Keratinocyte (primary cell): Measurements from ENCODE around the gene DLAT. TPM values are rescaled to one million over a fixed set of nuclear protein-coding genes. Genes with fewer than 3 reads are reported as not detected.

Source experiments
- DNase-seq: peaks from one replicate; pipeline ENCODE4 v3.0.0-alpha.2; 2011; ENCODE audit warnings: low read depth, missing footprints, low spot score
- FAIRE-seq: peaks from 2 replicates; lab custom pipeline; 2011; peaks lifted over from hg19 to GRCh38; lab: Jason Lieb, UNC
- H2AFZ ChIP-seq: 2 replicates; pipeline ENCODE4 v1.6.0; 2012; ENCODE audit warnings: low read length, control low read depth, inconsistent platforms; ENCODE audit not compliant: control insufficient read depth
- H3K27ac ChIP-seq: 2 replicates; pipeline ENCODE4 v1.5.1; 2011; ENCODE audit warnings: low read length; ENCODE audit not compliant: control insufficient read depth, insufficient read depth
- H3K27me3 ChIP-seq: 3 replicates; pipeline ENCODE4 v1.6.0; 2011; ENCODE audit warnings: low read length; ENCODE audit not compliant: control insufficient read depth, insufficient read depth; ENCODE audit errors: extremely low read depth
- H3K36me3 ChIP-seq, 2 experiments: 2 replicates in 1 of 2; 3 replicates in 1 of 2; pipeline ENCODE4 v1.5.1; 2011; ENCODE audit warnings: low read length in 2 of 2, mild to moderate bottlenecking in 1 of 2; ENCODE audit not compliant: control insufficient read depth in 2 of 2, insufficient read depth in 2 of 2; ENCODE audit errors: extremely low read depth in 1 of 2
- H3K4me1 ChIP-seq: 3 replicates; pipeline ENCODE4 v1.5.1; 2011; ENCODE audit warnings: low read length; ENCODE audit not compliant: control insufficient read depth, insufficient read depth; ENCODE audit errors: extremely low read depth
- H3K4me2 ChIP-seq: 3 replicates; pipeline ENCODE4 v1.6.0; 2011; ENCODE audit warnings: low read depth, low read length; ENCODE audit not compliant: control insufficient read depth, insufficient read depth; ENCODE audit errors: extremely low read depth
- H3K4me3 ChIP-seq, 3 experiments: fragments of 200-600 bp in 1 of 3; sonication (generic) in 1 of 3; 2 replicates in 2 of 3; 3 replicates in 1 of 3; pipeline ENCODE4 v1.5.1; 2011 to 2016; ENCODE audit warnings: low read length in 3 of 3, mild to moderate bottlenecking in 3 of 3, control low read depth in 2 of 3, inconsistent platforms in 1 of 3, low read depth in 1 of 3, mixed read lengths in 1 of 3, mixed run types in 1 of 3, moderate library complexity in 1 of 3; ENCODE audit not compliant: control insufficient read depth in 2 of 3, insufficient read depth in 2 of 3; ENCODE audit errors: extremely low read depth in 1 of 3
- H3K79me2 ChIP-seq: 2 replicates; pipeline ENCODE4 v1.6.0; 2012; ENCODE audit warnings: low read length; ENCODE audit not compliant: control insufficient read depth, insufficient read depth
- H3K9ac ChIP-seq: 3 replicates; pipeline ENCODE4 v1.6.0; 2011; ENCODE audit warnings: low read length; ENCODE audit not compliant: control insufficient read depth, insufficient read depth; ENCODE audit errors: extremely low read depth
- H3K9me1 ChIP-seq: 3 replicates; pipeline ENCODE4 v1.6.0; 2011; ENCODE audit warnings: low read length; ENCODE audit not compliant: control insufficient read depth, insufficient read depth; ENCODE audit errors: extremely low read depth
- H3K9me3 ChIP-seq: 2 replicates; pipeline ENCODE4 v1.5.1; 2012; ENCODE audit warnings: low read depth, low read length; ENCODE audit not compliant: control insufficient read depth
- H4K20me1 ChIP-seq: 3 replicates; pipeline ENCODE4 v1.6.0; 2011; ENCODE audit warnings: low read length; ENCODE audit not compliant: control insufficient read depth, insufficient read depth; ENCODE audit errors: extremely low read depth
- CTCF ChIP-seq, 3 experiments: IDR thresholded peaks in 1 of 3; conservative IDR thresholded peaks in 1 of 3; optimal IDR thresholded peaks in 1 of 3; 2 replicates in 2 of 3; 3 replicates in 1 of 3; pipeline versions ENCODE3 to v1.5.1; 2011; ENCODE audit warnings: low read length in 3 of 3, mild to moderate bottlenecking in 3 of 3, moderate library complexity in 2 of 3, control low read depth in 1 of 3, inconsistent platforms in 1 of 3; ENCODE audit not compliant: insufficient read depth in 2 of 3; ENCODE audit errors: extremely low read depth in 1 of 3
- EZH2 ChIP-seq: IDR thresholded peaks from one replicate; pipeline ENCODE4 v1.6.1; 2012; ENCODE audit warnings: inconsistent platforms, mild to moderate bottlenecking, low read length, moderate library complexity
- dilution Hi-C: fragments of 300-500 bp; cut with MboI; formaldehyde crosslinking; loops from one replicate; pipeline ENCODE4 v1.7.0; 2020; ENCODE audit warnings: low sequenced_read_pairs; ENCODE audit not compliant: extremely low pct_ligation_motif_present
- polyA plus RNA-seq, 5 experiments: library from polyadenylated mRNA; depleted of rRNA in 3 of 5; stranded (reverse) in 3 of 5; stranded (forward) in 1 of 5; unstranded in 1 of 5; fragments of >200 nt; gene quantifications; 1 replicate in 1 of 5; 2 replicates in 3 of 5; 3 replicates in 1 of 5; pipeline versions ENCODE4 v1.2.1 to v1.2.3, GENCODE V29; 2011 to 2012; ENCODE audit warnings: missing spikeins in 2 of 5, low read depth in 1 of 5, low replicate concordance in 1 of 5

DLAT gene
- polyA plus RNA-seq, 1 donor (not counting 4 experiments of a cell fraction or from before 2014, with no cell fraction given): 41.9 TPM

GRCh38 chr11:112000703-112001102 lies 24.5 kb upstream of the DLAT start:
- Histone ChIP-seq H4K20me1 (no peaks in the 10 kb centered on the region), H3K4me2 (no peak overlapping the region), H3K27me3 (no peaks in the 10 kb centered on the region), H3K9me3 (no peaks in the 10 kb centered on the region), H2AFZ (no peak overlapping the region), H3K9me1 (no peaks in the 10 kb centered on the region), H3K4me3 (no peak overlapping the region), H3K9ac (no peak overlapping the region), H3K4me1 (no peaks in the 10 kb centered on the region), H3K27ac (no peak overlapping the region), H3K79me2 (no peaks in the 10 kb centered on the region), H3K36me3 (peaks cover 0 to 4% of the 10 kb centered on the region in 2 experiments)
- FAIRE-seq (no peak), DNase-seq (no peak)
- TF ChIP-seq CTCF (optimal IDR thresholded peaks at IDR 0.05 in 1 of 3, IDR thresholded peaks at IDR 0.05 in 1 of 3, conservative IDR thresholded peaks at IDR 0.05 in 1 of 3; ENCODE audit: extremely low read depth in 1 of 3, insufficient read depth in 2 of 3, low read length in 3 of 3) (no peak), EZH2 (no peak)
- dilution Hi-C loops: no loop called here

- no peak overlapping the region for H3K4me3 ChIP-seq
- DNase-seq (no peak), FAIRE-seq (no peak)
- H3K9me1 ChIP-seq: no peaks in the 10 kb centered on the region
- H3K9me3 ChIP-seq: no peaks in the 10 kb centered on the region
- TF ChIP-seq CTCF (optimal IDR thresholded peaks at IDR 0.05 in 1 of 3, IDR thresholded peaks at IDR 0.05 in 1 of 3, conservative IDR thresholded peaks at IDR 0.05 in 1 of 3; ENCODE audit: extremely low read depth in 1 of 3, insufficient read depth in 2 of 3, low read length in 3 of 3) (no peak), EZH2 (no peak)
- H3K27ac ChIP-seq: no peak overlapping the region
- H3K79me2 ChIP-seq: no peaks in the 10 kb centered on the region
- no peaks in the 10 kb centered on the region for H3K4me1 ChIP-seq
- no peak overlapping the region for H2AFZ ChIP-seq
- no peak overlapping the region for H3K4me2 ChIP-seq
- H4K20me1 ChIP-seq: no peaks in the 10 kb centered on the region
- peaks cover 0 to 4% of the 10 kb centered on the region in 2 experiments for H3K36me3 ChIP-seq
- dilution Hi-C loops: no loop called here
- H3K27me3 ChIP-seq: no peaks in the 10 kb centered on the region
- no peak overlapping the region for H3K9ac ChIP-seq
Measured at GRCh38 chr11:112002491-112003216, 22.6 kb upstream of the DLAT start.
